ENCODE results near the gene ZNF407. TPM values are rescaled to one million over a fixed set of nuclear protein-coding genes. Genes with fewer than 3 reads are reported as not detected.
"Not testable (repeated sequence)": the region's sequence is repeated elsewhere in the genome, so short reads cannot be mapped to it uniquely, and the experiment has no call there.

ZNF407 gene
- total RNA-seq, 1 donor, result 16.6 TPM

DNA sequence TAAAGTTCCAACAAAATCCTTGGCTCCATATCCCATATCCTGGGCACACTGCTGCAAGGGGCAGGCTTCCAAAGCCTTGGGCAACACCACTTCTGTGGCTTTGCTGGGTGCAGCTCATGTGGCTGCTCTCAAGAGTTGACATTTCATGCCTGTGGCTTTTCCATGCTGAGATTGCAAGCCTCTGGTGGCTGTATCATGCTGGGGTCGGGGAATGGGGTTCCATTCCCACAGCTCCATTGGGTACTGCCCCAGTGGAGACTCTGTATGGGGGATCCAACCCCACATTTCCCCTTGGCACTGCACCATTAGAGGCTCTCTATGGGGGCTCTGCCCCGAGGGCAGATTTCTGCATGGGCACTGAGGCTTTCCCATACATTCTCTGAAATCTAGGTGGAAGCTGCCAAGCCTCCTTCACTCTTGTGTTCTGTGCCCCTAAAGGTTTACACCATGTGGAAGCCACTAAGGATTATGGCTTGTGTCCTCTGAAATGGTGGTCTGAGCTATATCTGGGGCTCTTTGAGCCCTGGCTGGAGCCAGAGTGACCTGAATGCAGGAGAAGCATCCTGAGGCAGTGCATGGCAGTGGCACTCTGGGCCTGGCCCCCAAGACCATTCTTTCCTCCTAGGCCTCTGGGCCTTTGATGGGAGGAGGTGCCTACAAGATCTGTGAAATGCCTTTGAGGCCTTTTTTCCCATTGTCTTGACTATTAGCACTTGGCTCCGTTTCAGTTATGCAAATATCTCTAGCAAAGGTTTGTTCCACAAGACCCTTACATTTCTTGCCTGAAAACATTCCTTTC is 503.4 kb downstream of the ZNF407 start:
- Histone ChIP-seq H4K20me1 (ENCODE audit: insufficient read depth, low read length) (no peaks in the 10 kb centered on the region), H3K27me3 (ENCODE audit: insufficient read depth, low read length) (no peaks in the 10 kb centered on the region), H3K4me3 (ENCODE audit: insufficient read depth, low read length) (no peak overlapping the region), H3K36me3 (ENCODE audit: insufficient read depth, low read length) (no peaks in the 10 kb centered on the region), H3K4me2 (ENCODE audit: insufficient read depth, low read length) (no peak overlapping the region), H3K27ac (ENCODE audit: low read depth, low read length) (no peak overlapping the region), H3K79me2 (ENCODE audit: insufficient read depth, low read length) (no peaks in the 10 kb centered on the region), H3K9me3 (ENCODE audit: low read depth, low read length) (peaks cover 3% of the 10 kb centered on the region), H3K4me1 (ENCODE audit: insufficient read depth, low read length) (no peaks in the 10 kb centered on the region), H2AFZ (ENCODE audit: low read length) (no peak overlapping the region)
- TF ChIP-seq CTCF (IDR thresholded peaks at IDR 0.05; ENCODE audit: extremely low read depth, low read depth, low read length), result no peak
- DNase-seq (ENCODE audit: insufficient read length, low spot score, missing footprints), result no peak

- no peaks in the 10 kb centered on the region for H3K27me3 ChIP-seq (ENCODE audit: insufficient read depth, low read length)
- H3K4me2 ChIP-seq (ENCODE audit: insufficient read depth, low read length), result no peak overlapping the region
- no peak overlapping the region for H3K27ac ChIP-seq (ENCODE audit: low read depth, low read length)
- H3K79me2 ChIP-seq (ENCODE audit: insufficient read depth, low read length), result no peaks in the 10 kb centered on the region
- H2AFZ ChIP-seq (ENCODE audit: low read length), result no peak overlapping the region
- peaks cover 3% of the 10 kb centered on the region for H3K9me3 ChIP-seq (ENCODE audit: low read depth, low read length)
- DNase-seq (ENCODE audit: insufficient read length, low spot score, missing footprints), result no peak
- H3K36me3 ChIP-seq (ENCODE audit: insufficient read depth, low read length), result no peaks in the 10 kb centered on the region
- H3K4me1 ChIP-seq (ENCODE audit: insufficient read depth, low read length), result no peaks in the 10 kb centered on the region
- no peak overlapping the region for H3K4me3 ChIP-seq (ENCODE audit: insufficient read depth, low read length)
- H4K20me1 ChIP-seq (ENCODE audit: insufficient read depth, low read length), result no peaks in the 10 kb centered on the region
- no peak for TF ChIP-seq CTCF (IDR thresholded peaks at IDR 0.05; ENCODE audit: extremely low read depth, low read depth, low read length)
Observed at GRCh38 chr18:75101916-75102315, 504.2 kb downstream of the ZNF407 start.

GRCh38 chr18:75104029-75104428 is 506.4 kb downstream of the ZNF407 start:
- H3K27ac ChIP-seq (ENCODE audit: low read depth, low read length); H3K4me1 ChIP-seq (ENCODE audit: insufficient read depth, low read length); H3K4me2 ChIP-seq (ENCODE audit: insufficient read depth, low read length); H3K27me3 ChIP-seq (ENCODE audit: insufficient read depth, low read length); H3K36me3 ChIP-seq (ENCODE audit: insufficient read depth, low read length); H4K20me1 ChIP-seq (ENCODE audit: insufficient read depth, low read length); H2AFZ ChIP-seq (ENCODE audit: low read length); H3K4me3 ChIP-seq (ENCODE audit: insufficient read depth, low read length); H3K79me2 ChIP-seq (ENCODE audit: insufficient read depth, low read length); H3K9me3 ChIP-seq (ENCODE audit: low read depth, low read length); DNase-seq (ENCODE audit: insufficient read length, low spot score, missing footprints): not testable (repeated sequence)

- Histone ChIP-seq H3K36me3 (ENCODE audit: insufficient read depth, low read length) (no peaks in the 10 kb centered on the region), H3K4me3 (ENCODE audit: insufficient read depth, low read length) (no peak overlapping the region), H4K20me1 (ENCODE audit: insufficient read depth, low read length) (no peaks in the 10 kb centered on the region), H3K27ac (ENCODE audit: low read depth, low read length) (no peak overlapping the region), H3K4me1 (ENCODE audit: insufficient read depth, low read length) (no peaks in the 10 kb centered on the region), H3K4me2 (ENCODE audit: insufficient read depth, low read length) (no peak overlapping the region), H2AFZ (ENCODE audit: low read length) (no peak overlapping the region), H3K27me3 (ENCODE audit: insufficient read depth, low read length) (no peaks in the 10 kb centered on the region), H3K9me3 (ENCODE audit: low read depth, low read length) (peaks cover 3% of the 10 kb centered on the region), H3K79me2 (ENCODE audit: insufficient read depth, low read length) (no peaks in the 10 kb centered on the region)
- no peak for TF ChIP-seq CTCF (IDR thresholded peaks at IDR 0.05; ENCODE audit: extremely low read depth, low read depth, low read length)
- no peak for DNase-seq (ENCODE audit: insufficient read length, low spot score, missing footprints)
Observed at GRCh38 chr18:75104483-75104882, 506.8 kb downstream of the ZNF407 start.

Data from osteoblast (primary cell).